ENCODE data around the gene PUM1.
"Not testable (repeated sequence)": the region's sequence is repeated elsewhere in the genome, so short reads cannot be mapped to it uniquely, and the experiment has no call there.

Gene PUM1

GRCh38 chr1:31065310-31066217, at the start of gene PUM1:
Gene PUM1, minus strand, starts transcription at chr1:31065717. Its CDS starts 6,151 bp downstream, at chr1:31059566.
- peak; percentile 93 for DNase-seq

GRCh38 chr1:31112266-31112935, 46.9 kb upstream of the PUM1 start:
- DNase-seq, result no peak

GRCh38 chr1:31111290-31111951, 45.9 kb upstream of the PUM1 start:
- no peak for DNase-seq

GRCh38 chr1:31110846-31111245, 45.3 kb upstream of the PUM1 start:
- no peak for DNase-seq

- no peak for DNase-seq
These were observed 43.3 kb upstream of the PUM1 start for GRCh38 chr1:31108861-31109260.

GRCh38 chr1:31105646-31106045, 40.1 kb upstream of the PUM1 start:
- no peak for DNase-seq

- DNase-seq, result no peak
These were observed 37.0 kb upstream of the PUM1 start for GRCh38 chr1:31102501-31102950.

- DNase-seq, result no peak
These were observed 35.6 kb upstream of the PUM1 start for GRCh38 chr1:31101147-31101502.

GRCh38 chr1:31099293-31100032, 33.9 kb upstream of the PUM1 start:
- no peak for DNase-seq

GRCh38 chr1:31095985-31096384, 30.5 kb upstream of the PUM1 start:
- DNase-seq, result no peak

GRCh38 chr1:31095298-31095981, 29.9 kb upstream of the PUM1 start:
- no peak for DNase-seq

GRCh38 chr1:31088081-31088480, 22.6 kb upstream of the PUM1 start:
- DNase-seq, result not testable (repeated sequence)

GRCh38 chr1:31084782-31085569, 19.5 kb upstream of the PUM1 start:
- DNase-seq, result no peak

GRCh38 chr1:31082385-31082784, 16.9 kb upstream of the PUM1 start:
- no peak for DNase-seq

GRCh38 chr1:31073044-31073443, 7.5 kb upstream of the PUM1 start:
- DNase-seq, result no peak

- DNase-seq, result no peak
These were observed 6.8 kb upstream of the PUM1 start for GRCh38 chr1:31072304-31072746.

- no peak for DNase-seq
These were observed 3.9 kb upstream of the PUM1 start for GRCh38 chr1:31069392-31069791.

- DNase-seq, result no peak
These were observed 703 bp downstream of the PUM1 start for GRCh38 chr1:31064718-31065309.

GRCh38 chr1:31064111-31064717, 1.3 kb downstream of the PUM1 start:
- no peak for DNase-seq

GRCh38 chr1:31063631-31064030, 1.9 kb downstream of the PUM1 start:
- DNase-seq, result no peak

Measured in NCI-H1694 treated with DMSO at 0.1 percent for 48 hours (cell line).